T-helper 2 cell treated with Interferon-gamma antibody and Interleukin-4, amounts not matched to agents 5 μg/mL and 100 μg/mL, for 36 hours (primary cell): ENCODE data around the gene BMP5.

ENCODE experiments used
- DNase-seq: peaks from one replicate; pipeline ENCODE4 v3.0.0; 2021; ENCODE audit warnings: low spot score
- H3K27ac Mint-ChIP-seq: one replicate; pipeline ENCODE4 v1.8.0; 2021; ENCODE audit warnings: mild to moderate bottlenecking, mixed read lengths
- H3K27me3 Mint-ChIP-seq: one replicate; pipeline ENCODE4 v1.8.0; 2021; ENCODE audit warnings: low read depth, mixed read lengths
- H3K36me3 Mint-ChIP-seq: one replicate; pipeline ENCODE4 v1.8.0; 2021; ENCODE audit warnings: low read depth, mixed read lengths
- H3K4me1 Mint-ChIP-seq: one replicate; pipeline ENCODE4 v1.8.0; 2021; ENCODE audit warnings: low read depth, mixed read lengths
- H3K4me3 Mint-ChIP-seq: one replicate; pipeline ENCODE4 v1.8.0; 2022; ENCODE audit warnings: mild to moderate bottlenecking, moderate library complexity, mixed read lengths
- H3K9me3 Mint-ChIP-seq: one replicate; pipeline ENCODE4 v1.8.0; 2021; ENCODE audit warnings: mixed read lengths

The BMP5 gene

DNA sequence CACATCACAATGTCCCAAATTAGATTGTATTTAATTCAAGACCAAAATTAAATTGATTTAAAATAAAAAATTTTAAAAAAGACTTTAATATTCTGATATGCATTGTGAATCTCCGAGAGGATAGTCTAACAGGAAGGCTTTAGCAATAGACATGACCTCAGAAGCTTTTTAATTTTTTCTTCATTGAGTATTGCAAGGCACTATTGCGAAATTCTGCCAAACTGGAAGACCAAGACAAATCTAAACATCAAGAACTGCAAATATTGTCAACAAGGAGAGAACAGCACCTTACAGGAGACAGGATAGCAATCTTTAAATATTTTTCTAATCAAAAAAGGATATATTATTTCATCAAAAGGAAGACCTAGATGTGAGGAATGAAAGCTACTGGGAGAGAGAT is 56.9 kb downstream of the BMP5 start:
- H3K4me1 Mint-ChIP-seq = no peaks in the 10 kb centered on the region

DNA sequence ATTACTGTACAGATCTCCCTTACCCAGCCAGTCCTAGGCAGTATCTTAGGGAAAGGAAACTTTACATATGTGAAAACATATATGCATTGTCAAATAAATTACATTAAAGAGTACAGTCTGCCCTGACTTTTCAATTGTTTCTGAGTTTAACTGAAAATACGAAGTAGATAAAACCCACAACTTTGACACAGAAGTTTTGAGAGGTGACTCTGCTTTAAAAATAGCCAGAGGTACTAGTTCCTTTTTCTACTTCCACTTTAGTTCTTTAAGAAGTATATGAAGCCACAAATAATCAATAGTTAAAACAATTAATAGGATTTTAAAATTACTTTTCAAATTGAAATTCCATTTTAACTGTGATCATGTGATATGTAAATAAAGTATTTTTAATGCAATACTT is 62.9 kb downstream of the BMP5 start:
- no peak overlapping the region for H3K27ac Mint-ChIP-seq
- no peaks in the 10 kb centered on the region for H3K27me3 Mint-ChIP-seq
- H3K4me1 Mint-ChIP-seq = no peaks in the 10 kb centered on the region
- H3K4me3 Mint-ChIP-seq = no peak overlapping the region
- no peaks in the 10 kb centered on the region for H3K36me3 Mint-ChIP-seq
- H3K9me3 Mint-ChIP-seq = peaks cover 4% of the 10 kb centered on the region
- DNase-seq = no peak

More for the DNA sequence above, 56.9 kb downstream of the BMP5 start:
- Mint-ChIP-seq H3K27ac (no peak overlapping the region), H3K4me3 (no peak overlapping the region), H3K9me3 (peaks cover 4% of the 10 kb centered on the region), H3K27me3 (no peaks in the 10 kb centered on the region), H3K36me3 (no peaks in the 10 kb centered on the region)
- no peak for DNase-seq

DNA sequence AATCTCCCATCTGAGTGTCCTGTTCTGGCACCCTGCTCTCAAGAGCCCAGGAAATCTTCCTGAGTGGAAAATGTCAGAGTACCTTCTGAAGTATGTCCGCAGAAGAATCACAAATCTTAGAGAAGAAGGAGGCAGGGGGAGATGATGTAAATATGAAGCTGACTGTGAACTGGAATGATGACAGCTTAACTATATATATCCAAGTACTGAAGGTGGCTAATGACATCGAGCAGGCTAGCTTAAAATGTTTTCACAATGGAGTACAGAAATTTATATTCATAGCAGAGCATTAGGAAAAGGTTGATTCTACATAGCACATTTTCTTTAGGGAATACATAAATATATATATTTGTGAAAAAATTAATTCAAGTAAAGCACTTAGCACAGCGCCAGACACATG is 64.3 kb downstream of the BMP5 start:
- H3K4me1 Mint-ChIP-seq = no peaks in the 10 kb centered on the region
- H3K27me3 Mint-ChIP-seq = no peaks in the 10 kb centered on the region
- no peak overlapping the region for H3K27ac Mint-ChIP-seq
- H3K36me3 Mint-ChIP-seq = no peaks in the 10 kb centered on the region
- H3K4me3 Mint-ChIP-seq = no peak overlapping the region
- no peak for DNase-seq
- no peaks in the 10 kb centered on the region for H3K9me3 Mint-ChIP-seq

DNA sequence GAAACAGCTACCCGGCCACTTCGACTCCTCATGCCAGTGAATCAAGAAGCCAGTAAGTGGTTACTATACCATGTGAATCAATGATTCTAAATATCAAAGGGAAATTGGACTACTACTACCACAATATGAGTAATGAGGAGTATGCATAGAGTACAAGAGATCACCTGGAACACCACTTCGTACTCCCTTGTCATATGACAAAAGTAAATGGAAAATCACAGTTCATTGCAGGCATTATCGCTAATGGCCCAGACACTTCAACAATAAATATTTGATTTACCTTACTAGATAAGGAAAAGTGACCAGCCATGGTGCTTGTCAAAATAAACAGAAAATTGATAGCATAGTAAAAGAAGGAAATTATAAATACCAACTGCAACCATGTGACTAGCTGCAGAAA is 73.1 kb downstream of the BMP5 start:
- no peaks in the 10 kb centered on the region for H3K36me3 Mint-ChIP-seq
- H3K27ac Mint-ChIP-seq = no peak overlapping the region
- H3K4me3 Mint-ChIP-seq = no peak overlapping the region
- peaks cover 7% of the 10 kb centered on the region for H3K9me3 Mint-ChIP-seq
- H3K4me1 Mint-ChIP-seq = no peaks in the 10 kb centered on the region
- no peak for DNase-seq
- no peaks in the 10 kb centered on the region for H3K27me3 Mint-ChIP-seq

DNA sequence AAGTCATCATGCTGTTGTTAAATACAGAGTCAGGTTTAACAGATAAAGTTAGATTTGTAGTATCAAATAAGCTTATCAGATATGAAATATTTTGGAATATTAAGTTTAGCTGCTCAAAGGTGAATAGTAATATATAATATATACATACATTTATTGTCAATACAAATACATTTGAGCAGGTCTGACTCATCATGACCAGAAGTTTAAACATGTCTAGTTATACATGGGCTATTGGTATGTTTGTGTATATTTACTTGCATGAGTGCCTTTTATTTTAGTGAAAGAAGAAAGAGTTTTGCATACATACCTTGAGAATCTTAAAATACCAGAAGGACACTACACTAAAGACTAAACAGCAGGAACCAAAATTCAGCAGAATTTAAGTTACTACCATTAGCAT is 76.8 kb downstream of the BMP5 start:
- no peak overlapping the region for H3K27ac Mint-ChIP-seq
- no peak for DNase-seq
- no peaks in the 10 kb centered on the region for H3K4me1 Mint-ChIP-seq
- H3K4me3 Mint-ChIP-seq = no peak overlapping the region
- peaks cover 7% of the 10 kb centered on the region for H3K9me3 Mint-ChIP-seq
- H3K36me3 Mint-ChIP-seq = no peaks in the 10 kb centered on the region
- H3K27me3 Mint-ChIP-seq = no peaks in the 10 kb centered on the region

DNA sequence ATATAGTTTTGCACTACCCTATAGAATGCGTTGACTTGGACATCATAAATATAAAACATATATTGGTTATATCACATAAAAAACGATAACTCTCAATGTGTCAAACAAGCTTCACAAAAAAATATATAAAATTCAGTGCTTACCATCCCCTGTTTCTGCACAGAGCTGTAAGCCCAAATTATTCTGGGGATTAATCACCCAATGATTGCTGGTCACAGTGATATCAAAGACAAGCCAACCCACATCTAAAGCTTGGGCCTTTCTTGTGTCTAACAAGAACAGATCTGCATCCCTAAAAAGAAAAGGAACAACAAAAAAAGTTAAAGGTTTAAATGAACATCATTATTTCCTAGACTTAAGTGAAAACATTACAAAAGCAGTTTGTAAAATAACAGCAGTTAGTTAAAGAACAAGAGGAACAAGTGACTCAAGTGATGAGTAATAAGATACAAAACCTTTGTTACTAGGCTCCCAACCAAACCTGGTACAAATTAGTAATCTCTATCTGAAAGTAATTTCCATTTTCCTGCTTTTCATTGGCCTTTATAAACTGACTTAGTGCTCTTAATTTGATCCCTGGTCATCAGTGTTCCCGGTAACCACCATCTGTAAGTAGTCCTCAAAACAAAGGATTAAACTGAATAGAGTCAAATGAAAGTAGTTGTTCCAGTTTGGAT is 81.1 kb downstream of the BMP5 start:
- DNase-seq = no peak
- Mint-ChIP-seq H3K4me1 (no peaks in the 10 kb centered on the region), H3K27ac (no peak overlapping the region), H3K4me3 (no peak overlapping the region), H3K27me3 (no peaks in the 10 kb centered on the region), H3K36me3 (no peaks in the 10 kb centered on the region), H3K9me3 (peaks cover 3% of the 10 kb centered on the region)

DNA sequence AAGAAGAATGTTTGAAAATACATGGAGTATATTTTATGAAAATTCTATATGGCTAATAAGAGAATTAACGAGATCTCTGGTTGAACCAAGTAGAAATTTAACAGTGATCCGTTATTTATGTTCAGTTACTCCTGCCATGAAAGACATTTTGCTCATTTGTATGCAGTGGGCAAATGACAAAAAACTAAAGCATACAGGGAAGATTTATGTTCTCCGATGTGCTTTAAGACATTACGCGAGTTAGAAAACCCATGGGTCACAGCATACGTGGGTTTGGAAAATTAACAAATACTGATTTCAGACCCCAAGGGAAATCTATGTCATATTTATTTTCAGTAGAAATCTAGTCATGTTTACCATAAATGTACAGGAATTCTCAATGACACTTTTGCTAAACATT is 90.1 kb downstream of the BMP5 start:
- no peak for DNase-seq
- Mint-ChIP-seq H3K9me3 (no peaks in the 10 kb centered on the region), H3K36me3 (no peaks in the 10 kb centered on the region), H3K4me3 (no peak overlapping the region), H3K27me3 (no peaks in the 10 kb centered on the region), H3K27ac (no peak overlapping the region), H3K4me1 (no peaks in the 10 kb centered on the region)

DNA sequence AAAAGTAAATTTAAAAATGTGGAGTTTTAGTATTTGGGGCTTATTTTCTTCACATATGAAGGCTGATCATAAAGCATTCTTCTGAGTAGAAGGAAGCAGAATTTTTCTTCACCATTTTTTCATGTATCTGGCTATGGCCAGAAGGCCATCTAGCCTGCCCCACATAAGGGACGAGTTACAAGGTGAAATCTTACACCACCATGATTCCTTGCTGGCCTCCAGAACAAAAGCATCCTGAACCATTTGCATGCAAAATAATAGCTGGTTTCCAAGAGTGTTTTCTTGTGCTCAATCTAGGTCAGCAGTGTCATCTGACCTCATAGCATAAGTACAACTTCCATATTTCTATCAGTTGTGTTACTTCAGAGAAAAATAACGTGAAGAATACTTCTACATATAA is 93.1 kb downstream of the BMP5 start:
- H3K4me1 Mint-ChIP-seq = no peaks in the 10 kb centered on the region
- no peak overlapping the region for H3K27ac Mint-ChIP-seq
- no peaks in the 10 kb centered on the region for H3K36me3 Mint-ChIP-seq
- no peak for DNase-seq
- no peaks in the 10 kb centered on the region for H3K9me3 Mint-ChIP-seq
- H3K4me3 Mint-ChIP-seq = no peak overlapping the region
- no peaks in the 10 kb centered on the region for H3K27me3 Mint-ChIP-seq

DNA sequence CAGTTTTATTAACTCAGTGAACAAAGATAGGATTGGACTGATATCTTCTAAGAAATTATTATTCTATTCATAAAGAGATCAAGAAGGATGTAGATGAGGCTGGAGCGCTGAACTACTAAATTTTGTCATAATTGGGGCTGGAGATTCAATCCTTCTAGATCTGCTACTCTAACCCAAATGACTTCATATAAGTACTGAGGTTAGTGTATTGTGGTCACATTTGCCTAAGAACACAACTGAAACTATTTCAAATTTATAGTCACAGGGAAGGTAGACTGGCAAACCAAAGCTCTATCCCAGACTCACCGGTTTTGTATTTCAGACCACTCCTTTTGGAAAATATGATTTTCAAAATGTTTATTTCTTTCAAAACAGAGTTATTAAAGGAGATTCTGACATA is 96.7 kb downstream of the BMP5 start:
- Mint-ChIP-seq H3K4me1 (no peaks in the 10 kb centered on the region), H3K27me3 (no peaks in the 10 kb centered on the region), H3K9me3 (no peaks in the 10 kb centered on the region), H3K36me3 (no peaks in the 10 kb centered on the region), H3K27ac (no peak overlapping the region), H3K4me3 (no peak overlapping the region)
- no peak for DNase-seq

DNA sequence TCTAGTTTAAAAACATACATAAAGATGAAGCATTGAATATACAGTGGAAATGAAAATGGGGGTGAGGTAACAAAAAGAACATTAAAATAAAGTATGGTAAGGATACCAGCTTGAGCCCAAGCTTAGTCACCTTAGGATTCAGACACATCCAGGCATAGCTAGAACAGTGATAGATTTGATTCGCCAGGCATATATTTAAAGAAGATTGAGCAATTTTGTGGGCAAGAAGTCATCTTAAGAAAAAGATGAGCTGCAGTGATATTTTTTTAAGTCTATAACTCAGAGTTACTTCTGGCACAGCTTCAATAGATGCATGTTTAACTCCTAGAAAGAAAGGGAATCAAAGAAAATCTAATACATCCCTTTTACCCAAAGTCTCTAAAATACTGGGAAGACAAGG is 97.9 kb downstream of the BMP5 start:
- Mint-ChIP-seq H3K27ac (no peak overlapping the region), H3K36me3 (no peaks in the 10 kb centered on the region), H3K27me3 (no peaks in the 10 kb centered on the region), H3K9me3 (no peaks in the 10 kb centered on the region), H3K4me3 (no peak overlapping the region), H3K4me1 (no peaks in the 10 kb centered on the region)
- DNase-seq = no peak

DNA sequence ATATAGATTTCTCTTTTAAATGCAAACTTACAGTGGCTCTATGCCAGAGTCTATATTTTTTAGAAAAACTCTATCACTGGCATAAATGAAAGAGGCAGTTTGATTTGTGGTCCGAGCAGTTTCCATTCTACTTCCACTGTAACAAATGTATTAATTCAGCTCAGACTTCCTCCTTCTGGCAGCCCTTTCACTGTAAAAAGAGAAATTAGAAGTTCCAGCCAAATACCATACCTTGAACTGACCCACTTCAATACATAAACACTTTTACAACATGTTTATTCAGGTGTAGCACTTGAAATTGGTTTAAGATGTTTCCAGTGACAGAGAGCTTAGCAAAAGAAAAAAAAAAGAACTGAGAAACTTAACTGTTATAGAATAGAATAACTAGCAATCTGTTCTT is 99.3 kb downstream of the BMP5 start:
- no peaks in the 10 kb centered on the region for H3K36me3 Mint-ChIP-seq
- no peaks in the 10 kb centered on the region for H3K27me3 Mint-ChIP-seq
- H3K4me1 Mint-ChIP-seq = no peaks in the 10 kb centered on the region
- no peaks in the 10 kb centered on the region for H3K9me3 Mint-ChIP-seq
- no peak overlapping the region for H3K4me3 Mint-ChIP-seq
- H3K27ac Mint-ChIP-seq = no peak overlapping the region
- no peak for DNase-seq

DNA sequence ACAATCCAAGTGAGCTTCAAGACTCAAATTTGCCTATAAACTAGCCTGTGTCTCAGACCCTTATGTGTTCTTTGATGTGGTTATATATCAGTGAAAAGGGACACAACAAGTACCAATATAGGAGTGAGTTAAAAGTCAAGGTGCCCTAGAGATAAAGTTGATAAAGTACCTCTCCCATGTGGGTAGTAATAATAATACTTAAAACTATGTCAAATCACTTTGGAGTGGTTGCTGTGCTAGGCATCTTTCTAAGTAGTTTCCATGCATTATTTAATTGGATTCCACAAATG is 100.4 kb downstream of the BMP5 start:
- Mint-ChIP-seq H3K4me1 (no peaks in the 10 kb centered on the region), H3K4me3 (no peak overlapping the region), H3K27ac (no peak overlapping the region), H3K9me3 (no peaks in the 10 kb centered on the region), H3K36me3 (no peaks in the 10 kb centered on the region), H3K27me3 (no peaks in the 10 kb centered on the region)
- DNase-seq = no peak

DNA sequence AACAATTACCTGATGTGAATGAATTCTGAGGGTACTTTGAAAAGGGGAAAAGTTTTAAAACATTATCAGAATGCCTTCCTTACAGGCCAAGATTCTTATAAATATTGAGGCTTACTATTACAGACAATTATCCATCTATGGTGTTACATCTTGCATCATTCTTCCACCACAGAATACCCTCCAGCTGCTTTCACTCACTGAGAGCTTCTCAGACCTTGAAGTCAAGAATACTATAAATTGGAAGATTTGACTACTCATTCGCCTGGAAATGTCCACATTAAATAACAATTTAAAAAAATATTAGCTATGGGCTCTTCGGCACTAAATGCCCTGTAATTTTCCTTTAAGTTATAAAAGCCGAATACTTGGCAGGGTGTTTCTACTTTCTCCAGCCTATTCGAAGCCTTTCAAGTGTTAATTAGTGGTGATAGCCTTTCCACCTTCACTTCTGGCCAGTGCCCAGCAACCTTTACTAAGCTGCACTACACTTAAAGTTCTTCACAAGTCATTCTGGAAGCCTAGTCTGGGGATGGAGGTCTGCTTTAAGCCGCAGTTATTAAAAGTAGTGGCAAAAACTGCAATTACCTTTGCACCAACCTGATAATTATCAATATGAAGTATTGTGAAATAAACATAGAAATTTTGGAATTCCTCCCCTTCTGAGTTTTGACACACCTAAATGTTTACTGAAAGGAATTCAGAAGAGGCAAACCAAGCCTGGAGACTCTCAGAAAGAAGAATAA is 100.9 kb downstream of the BMP5 start:
- no peak for DNase-seq
- Mint-ChIP-seq H3K4me1 (no peaks in the 10 kb centered on the region), H3K9me3 (no peaks in the 10 kb centered on the region), H3K27ac (no peak overlapping the region), H3K4me3 (no peak overlapping the region), H3K36me3 (no peaks in the 10 kb centered on the region), H3K27me3 (no peaks in the 10 kb centered on the region)

DNA sequence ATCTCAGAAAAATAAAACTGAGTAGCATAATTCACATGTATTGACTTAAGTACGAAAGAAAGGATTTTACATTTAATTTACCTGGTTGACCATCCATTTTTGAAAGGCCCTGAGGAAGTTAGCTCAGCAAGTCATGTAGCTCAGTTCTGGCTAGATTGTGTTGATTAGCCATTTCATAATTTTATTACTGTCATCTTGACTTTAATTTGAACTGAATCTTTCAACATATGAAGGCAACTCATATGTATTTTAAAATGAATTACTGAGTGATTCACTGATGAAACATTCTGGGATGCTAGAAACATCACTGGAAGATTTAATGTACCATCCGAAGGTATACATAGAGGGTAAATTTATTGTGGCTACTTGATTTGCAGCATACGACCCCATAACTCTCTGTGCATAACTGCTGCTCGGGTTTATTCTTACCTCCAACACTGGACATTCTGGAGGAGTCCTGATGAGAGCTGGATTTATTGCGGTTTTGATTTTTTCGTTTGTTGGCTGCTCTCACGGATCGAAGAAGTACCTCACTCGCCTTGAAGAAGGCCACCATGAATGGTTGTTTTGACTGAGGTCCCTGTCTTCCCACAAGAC is 101.7 kb downstream of the BMP5 start:
- H3K4me3 Mint-ChIP-seq = no peak overlapping the region
- H3K27me3 Mint-ChIP-seq = no peaks in the 10 kb centered on the region
- no peak for DNase-seq
- no peak overlapping the region for H3K27ac Mint-ChIP-seq
- H3K4me1 Mint-ChIP-seq = no peaks in the 10 kb centered on the region
- no peaks in the 10 kb centered on the region for H3K36me3 Mint-ChIP-seq
- no peaks in the 10 kb centered on the region for H3K9me3 Mint-ChIP-seq

DNA sequence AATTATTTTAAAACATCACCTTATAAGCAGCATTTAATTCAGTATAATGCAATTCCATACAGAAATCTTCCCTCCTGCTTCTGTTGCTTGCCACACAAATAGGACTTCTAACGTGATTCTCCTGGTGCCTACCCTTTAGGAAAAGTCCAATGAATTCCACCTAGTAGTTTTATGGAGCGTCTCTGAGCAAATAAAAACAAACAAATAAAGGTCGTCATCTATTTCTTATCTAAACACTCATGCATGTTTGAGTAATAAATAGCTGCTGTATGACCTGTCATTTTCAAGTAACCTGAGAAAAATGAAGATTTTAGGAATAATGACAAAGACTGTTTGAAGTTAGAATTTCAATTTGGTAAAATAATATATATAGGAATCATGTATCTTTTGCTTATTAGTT is 102.7 kb downstream of the BMP5 start:
- no peak overlapping the region for H3K4me3 Mint-ChIP-seq
- H3K27me3 Mint-ChIP-seq = no peaks in the 10 kb centered on the region
- H3K9me3 Mint-ChIP-seq = no peaks in the 10 kb centered on the region
- no peak for DNase-seq
- no peaks in the 10 kb centered on the region for H3K4me1 Mint-ChIP-seq
- no peak overlapping the region for H3K27ac Mint-ChIP-seq
- H3K36me3 Mint-ChIP-seq = no peaks in the 10 kb centered on the region
